OCI-LY3 (cell line): ENCODE results near the gene GPR137.

Experiments
- H2AFZ ChIP-seq: fragments of 200-600, 300-600 bp; shearing (Covaris generic); 2 replicates; pipeline ENCODE4 v1.6.0; 2014; ENCODE audit warnings: antibody characterized with exemption, low read depth, low read length
- H3K27ac ChIP-seq: fragments of 200-600, 300-600 bp; sonication (generic); 2 replicates; pipeline ENCODE4 v1.5.1; 2014; ENCODE audit warnings: mild to moderate bottlenecking, low read length, moderate library complexity, mixed read lengths
- H3K27me3 ChIP-seq: fragments of 200-600, 300-600 bp; sonication (generic); 2 replicates; pipeline ENCODE4 v1.6.1; 2014; ENCODE audit warnings: low read depth, low read length, mixed read lengths
- H3K36me3 ChIP-seq: fragments of 200-600, 300-600 bp; sonication (generic); replicated peaks from 2 replicates; pipeline ENCODE3; 2014; ENCODE audit warnings: low read depth, low read length, mixed read lengths
- H3K4me1 ChIP-seq: fragments of 300-600, 200-600 bp; sonication (generic); 2 replicates; pipeline ENCODE4 v1.6.1; 2014; ENCODE audit warnings: low read length, mixed read lengths
- H3K4me2 ChIP-seq: fragments of 200-600, 300-600 bp; sonication (generic); 2 replicates; pipeline ENCODE4 v1.6.1; 2014; ENCODE audit warnings: low read length, mixed read lengths
- H3K4me3 ChIP-seq: fragments of 300-600, 200-600 bp; sonication (generic); 2 replicates; pipeline ENCODE4 v1.5.1; 2014; ENCODE audit warnings: antibody characterized with exemption, mild to moderate bottlenecking, low read length, moderate library complexity
- H3K79me2 ChIP-seq: fragments of 300-600, 200-600 bp; shearing (Covaris generic); 2 replicates; pipeline ENCODE4 v1.6.1; 2014; ENCODE audit warnings: mild to moderate bottlenecking, low read length, mixed read lengths
- H3K9ac ChIP-seq: fragments of 300-600, 200-600 bp; shearing (Covaris generic); 2 replicates; pipeline ENCODE4 v1.6.0; 2014; ENCODE audit warnings: mild to moderate bottlenecking, low read length, moderate library complexity
- H3K9me3 ChIP-seq: fragments of 200-600, 300-600 bp; shearing (Covaris generic); 2 replicates; pipeline ENCODE4 v1.6.1; 2014; ENCODE audit warnings: low read length, mixed read lengths; ENCODE audit not compliant: insufficient read depth
- H4K20me1 ChIP-seq: fragments of 200-600, 300-600 bp; sonication (generic); 2 replicates; pipeline ENCODE4 v1.6.1; 2016; ENCODE audit warnings: low read length, mixed read lengths; ENCODE audit not compliant: insufficient read depth
- EZH2phosphoT487 ChIP-seq: fragments of 200-600 bp; shearing (Covaris generic); IDR thresholded peaks from 2 replicates; pipeline ENCODE4 v1.6.1; 2018; ENCODE audit warnings: antibody characterized with exemption, mixed run types, low read depth
- TF ChIP-seq, protein P1 (sequence below): fragments of 200-600, 300-600 bp; sonication (generic); IDR thresholded peaks from 2 replicates; pipeline ENCODE4 v1.5.1; 2014; ENCODE audit warnings: antibody characterized with exemption, low read length, low read depth

The GPR137 gene

DNA sequence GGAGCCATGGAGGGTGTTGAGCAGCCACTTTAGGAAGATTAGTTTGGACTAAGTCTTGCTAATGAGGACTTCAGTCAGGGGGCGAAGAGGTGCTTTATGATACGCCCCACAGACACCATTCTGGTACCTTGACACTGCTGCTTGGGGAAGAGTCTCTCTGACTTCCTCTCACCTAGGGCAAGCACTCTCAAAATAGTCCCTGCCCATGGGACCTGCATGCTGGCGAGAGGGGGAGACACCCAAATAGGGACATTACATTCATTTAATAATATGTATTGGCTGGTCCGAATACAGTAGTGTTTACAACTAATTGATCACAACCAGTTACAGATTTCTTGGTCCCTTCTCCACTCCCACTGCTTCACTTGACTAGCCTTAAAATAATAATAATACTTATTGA is 10.1 kb downstream of the GPR137 start:
- Histone ChIP-seq H3K4me3 (no peak overlapping the region), H3K9me3 (no peaks in the 10 kb centered on the region), H3K4me2 (no peak overlapping the region), H4K20me1 (no peaks in the 10 kb centered on the region), H3K9ac (no peak overlapping the region), H3K79me2 (no peaks in the 10 kb centered on the region), H3K27me3 (peaks cover 16% of the 10 kb centered on the region; the same call in 1 of the 2 replicates), H3K27ac (no peak overlapping the region), H3K36me3 (no peaks in the 10 kb centered on the region), H3K4me1 (no peaks in the 10 kb centered on the region), H2AFZ (no peak overlapping the region)
- TF ChIP-seq, protein P1, sequence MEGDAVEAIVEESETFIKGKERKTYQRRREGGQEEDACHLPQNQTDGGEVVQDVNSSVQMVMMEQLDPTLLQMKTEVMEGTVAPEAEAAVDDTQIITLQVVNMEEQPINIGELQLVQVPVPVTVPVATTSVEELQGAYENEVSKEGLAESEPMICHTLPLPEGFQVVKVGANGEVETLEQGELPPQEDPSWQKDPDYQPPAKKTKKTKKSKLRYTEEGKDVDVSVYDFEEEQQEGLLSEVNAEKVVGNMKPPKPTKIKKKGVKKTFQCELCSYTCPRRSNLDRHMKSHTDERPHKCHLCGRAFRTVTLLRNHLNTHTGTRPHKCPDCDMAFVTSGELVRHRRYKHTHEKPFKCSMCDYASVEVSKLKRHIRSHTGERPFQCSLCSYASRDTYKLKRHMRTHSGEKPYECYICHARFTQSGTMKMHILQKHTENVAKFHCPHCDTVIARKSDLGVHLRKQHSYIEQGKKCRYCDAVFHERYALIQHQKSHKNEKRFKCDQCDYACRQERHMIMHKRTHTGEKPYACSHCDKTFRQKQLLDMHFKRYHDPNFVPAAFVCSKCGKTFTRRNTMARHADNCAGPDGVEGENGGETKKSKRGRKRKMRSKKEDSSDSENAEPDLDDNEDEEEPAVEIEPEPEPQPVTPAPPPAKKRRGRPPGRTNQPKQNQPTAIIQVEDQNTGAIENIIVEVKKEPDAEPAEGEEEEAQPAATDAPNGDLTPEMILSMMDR, result no peak
- TF ChIP-seq EZH2phosphoT487, result no peak

DNA sequence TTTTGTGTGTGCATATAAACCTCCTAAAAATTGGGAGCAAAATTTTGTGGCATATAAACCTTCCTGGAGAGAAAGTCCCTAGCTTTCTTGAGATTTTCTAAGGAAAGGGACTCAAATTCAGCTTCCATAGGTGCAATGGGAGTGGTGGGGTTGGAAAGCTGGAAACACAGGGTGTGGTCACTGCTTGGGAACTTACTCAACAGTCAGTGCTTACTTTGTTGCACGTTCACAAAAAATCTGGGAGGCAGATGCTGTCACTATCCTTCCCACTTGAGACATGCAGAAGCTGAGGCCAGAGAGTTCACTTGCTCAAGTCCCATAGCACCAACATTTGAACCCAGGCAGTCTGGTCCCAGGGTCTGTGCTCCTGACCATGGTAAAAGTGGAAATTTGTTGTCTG is 10.6 kb downstream of the GPR137 start:
- Histone ChIP-seq H3K4me3 (no peak overlapping the region), H3K36me3 (no peaks in the 10 kb centered on the region), H3K9me3 (no peaks in the 10 kb centered on the region), H3K27me3 (peaks cover 16% of the 10 kb centered on the region; the same call in 1 of the 2 replicates), H3K4me1 (no peaks in the 10 kb centered on the region), H4K20me1 (no peaks in the 10 kb centered on the region), H3K27ac (no peak overlapping the region), H2AFZ (no peak overlapping the region), H3K79me2 (no peaks in the 10 kb centered on the region), H3K9ac (no peak overlapping the region), H3K4me2 (no peak overlapping the region)
- no peak for TF ChIP-seq EZH2phosphoT487
- TF ChIP-seq, protein P1, result no peak

DNA sequence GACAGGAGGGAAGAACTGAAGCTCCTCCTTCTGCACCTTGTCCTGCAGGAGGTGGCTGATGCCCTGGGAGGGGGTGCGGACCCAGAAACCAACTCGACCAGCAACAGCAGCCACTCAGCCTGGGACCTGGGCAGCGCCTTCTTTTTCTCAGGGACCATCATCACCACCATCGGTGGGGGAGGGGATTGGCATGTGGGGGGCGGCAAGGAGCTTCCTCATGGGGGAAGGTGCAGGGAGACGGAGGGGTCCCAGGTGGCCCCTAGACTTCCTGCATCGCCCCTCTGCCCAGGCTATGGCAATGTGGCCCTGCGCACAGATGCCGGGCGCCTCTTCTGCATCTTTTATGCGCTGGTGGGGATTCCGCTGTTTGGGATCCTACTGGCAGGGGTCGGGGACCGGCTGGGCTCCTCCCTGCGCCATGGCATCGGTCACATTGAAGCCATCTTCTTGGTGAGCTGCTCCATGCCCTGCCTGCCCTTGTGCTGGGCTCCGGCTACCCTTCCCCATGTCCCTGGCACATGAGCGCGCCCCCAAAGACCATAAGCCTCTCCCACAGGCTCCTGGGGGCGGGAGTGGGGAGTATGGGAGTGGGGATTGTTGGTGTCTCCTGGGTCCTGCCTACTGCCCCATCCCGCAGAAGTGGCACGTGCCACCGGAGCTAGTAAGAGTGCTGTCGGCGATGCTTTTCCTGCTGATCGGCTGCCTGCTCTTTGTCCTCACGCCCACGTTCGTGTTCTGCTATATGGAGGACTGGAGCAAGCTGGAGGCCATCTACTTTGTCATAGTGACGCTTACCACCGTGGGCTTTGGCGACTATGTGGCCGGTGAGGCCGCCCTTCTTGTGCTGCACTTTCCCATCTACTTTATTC is 11.4 kb downstream of the GPR137 start:
- Histone ChIP-seq H3K4me1 (no peaks in the 10 kb centered on the region), H3K4me3 (no peak overlapping the region), H3K9ac (no peak overlapping the region), H3K27ac (no peak overlapping the region), H3K79me2 (no peaks in the 10 kb centered on the region), H4K20me1 (no peaks in the 10 kb centered on the region), H3K4me2 (no peak overlapping the region), H2AFZ (no peak overlapping the region), H3K36me3 (no peaks in the 10 kb centered on the region), H3K9me3 (no peaks in the 10 kb centered on the region), H3K27me3 (peaks cover 16% of the 10 kb centered on the region; the same call in 1 of the 2 replicates)
- TF ChIP-seq, protein P1, result no peak
- TF ChIP-seq EZH2phosphoT487, result no peak

DNA sequence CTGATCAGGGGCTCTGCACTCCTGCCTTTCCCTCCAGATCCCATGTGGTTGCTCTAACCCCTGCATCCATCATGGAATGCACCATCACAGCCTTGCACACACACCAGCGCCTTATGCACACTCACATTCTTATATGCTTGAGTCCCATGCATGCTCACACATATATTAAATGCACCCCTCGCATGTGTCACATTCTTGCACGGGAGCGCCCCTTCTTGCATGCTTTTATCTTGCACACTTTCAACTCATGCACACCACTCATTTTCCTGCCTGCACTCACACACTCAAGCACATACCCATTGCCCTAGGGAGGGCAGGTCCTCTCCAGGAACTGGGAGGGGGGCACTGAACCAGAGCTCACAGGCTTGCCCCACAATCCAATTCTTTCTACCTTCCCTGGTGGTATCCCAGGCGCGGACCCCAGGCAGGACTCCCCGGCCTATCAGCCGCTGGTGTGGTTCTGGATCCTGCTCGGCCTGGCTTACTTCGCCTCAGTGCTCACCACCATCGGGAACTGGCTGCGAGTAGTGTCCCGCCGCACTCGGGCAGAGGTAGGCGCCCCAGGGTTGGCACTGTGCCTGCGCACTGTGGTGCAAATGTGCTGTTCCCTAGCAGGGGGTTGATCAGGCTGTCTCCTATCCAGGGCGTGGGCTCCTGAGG is 12.2 kb downstream of the GPR137 start:
- Histone ChIP-seq H3K27ac (no peak overlapping the region), H3K4me2 (no peak overlapping the region), H4K20me1 (no peaks in the 10 kb centered on the region), H3K9ac (no peak overlapping the region), H3K36me3 (no peaks in the 10 kb centered on the region), H3K79me2 (no peaks in the 10 kb centered on the region), H3K9me3 (no peaks in the 10 kb centered on the region), H3K27me3 (peaks cover 16% of the 10 kb centered on the region; the same call in 1 of the 2 replicates), H2AFZ (no peak overlapping the region), H3K4me1 (no peaks in the 10 kb centered on the region), H3K4me3 (no peak overlapping the region)
- no peak for TF ChIP-seq EZH2phosphoT487
- TF ChIP-seq, protein P1, result no peak
